C4-2B (cell line): ENCODE measurements around the gene HYAL2.
"Not testable (repeated sequence)": the region's sequence is repeated elsewhere in the genome, so short reads cannot be mapped to it uniquely, and the experiment has no call there.

ENCODE experiments used
- H3K27ac ChIP-seq: fragments of 450-650 bp; 2 replicates; pipeline ENCODE4 v1.5.1; 2017
- ZFX ChIP-seq: fragments of 450-650 bp; IDR thresholded peaks from 2 replicates; pipeline ENCODE4 v1.6.1; 2017
- TF ChIP-seq, protein P1 (sequence below): fragments of 450-650 bp; conservative IDR thresholded peaks from 2 replicates; pipeline ENCODE4 v1.5.1; 2017; ENCODE audit warnings: mild to moderate bottlenecking

The HYAL2 gene

DNA sequence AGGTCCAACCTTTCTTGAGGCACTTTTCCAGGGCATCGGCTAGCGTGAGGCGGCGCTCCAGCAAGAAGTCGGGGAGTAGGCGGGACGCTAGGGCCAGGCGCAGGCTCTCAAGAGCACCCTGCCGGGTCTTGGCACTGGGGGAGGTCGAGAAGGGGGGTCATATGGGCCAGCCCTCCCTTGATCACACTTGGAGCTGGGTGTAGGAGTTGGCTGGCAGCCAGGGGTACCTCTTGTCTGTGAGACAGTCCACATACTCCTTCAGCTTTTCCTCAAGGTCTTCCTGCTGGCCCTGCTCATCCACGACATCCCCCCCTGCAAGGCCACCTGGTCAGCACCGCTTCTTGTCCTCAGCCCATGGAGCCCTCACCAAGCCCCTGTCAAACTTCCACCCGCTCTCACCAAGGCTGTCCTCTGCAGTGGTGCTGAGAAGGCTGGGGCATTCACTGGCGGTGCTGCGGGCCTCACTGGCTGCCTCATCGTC lies 32.3 kb downstream of the HYAL2 start:
- peak overlapping the region; percentile 99 for H3K27ac ChIP-seq
- TF ChIP-seq ZFX = no peak
- TF ChIP-seq, protein P1, sequence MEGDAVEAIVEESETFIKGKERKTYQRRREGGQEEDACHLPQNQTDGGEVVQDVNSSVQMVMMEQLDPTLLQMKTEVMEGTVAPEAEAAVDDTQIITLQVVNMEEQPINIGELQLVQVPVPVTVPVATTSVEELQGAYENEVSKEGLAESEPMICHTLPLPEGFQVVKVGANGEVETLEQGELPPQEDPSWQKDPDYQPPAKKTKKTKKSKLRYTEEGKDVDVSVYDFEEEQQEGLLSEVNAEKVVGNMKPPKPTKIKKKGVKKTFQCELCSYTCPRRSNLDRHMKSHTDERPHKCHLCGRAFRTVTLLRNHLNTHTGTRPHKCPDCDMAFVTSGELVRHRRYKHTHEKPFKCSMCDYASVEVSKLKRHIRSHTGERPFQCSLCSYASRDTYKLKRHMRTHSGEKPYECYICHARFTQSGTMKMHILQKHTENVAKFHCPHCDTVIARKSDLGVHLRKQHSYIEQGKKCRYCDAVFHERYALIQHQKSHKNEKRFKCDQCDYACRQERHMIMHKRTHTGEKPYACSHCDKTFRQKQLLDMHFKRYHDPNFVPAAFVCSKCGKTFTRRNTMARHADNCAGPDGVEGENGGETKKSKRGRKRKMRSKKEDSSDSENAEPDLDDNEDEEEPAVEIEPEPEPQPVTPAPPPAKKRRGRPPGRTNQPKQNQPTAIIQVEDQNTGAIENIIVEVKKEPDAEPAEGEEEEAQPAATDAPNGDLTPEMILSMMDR = no peak

DNA sequence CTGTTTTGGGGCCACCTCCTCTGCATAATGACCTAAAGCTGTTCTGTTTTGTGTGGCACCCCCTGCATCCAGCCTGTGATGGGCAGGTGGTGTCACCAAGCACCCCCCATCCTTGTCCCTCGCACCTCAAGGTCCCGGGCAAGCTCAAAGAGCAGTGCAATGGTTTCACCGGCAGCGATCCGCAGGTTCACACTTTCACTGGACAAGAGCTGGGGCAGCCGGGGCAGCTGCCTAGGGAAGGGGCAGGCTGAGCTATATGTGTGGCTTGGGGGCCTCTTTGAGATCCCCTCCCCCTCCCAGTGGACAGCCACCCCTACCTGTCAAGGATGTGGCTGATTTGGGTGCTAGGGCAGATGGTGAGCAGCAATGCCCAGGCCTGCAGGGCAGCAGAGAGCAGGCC lies 33.4 kb downstream of the HYAL2 start:
- TF ChIP-seq ZFX = no peak
- TF ChIP-seq, protein P1 = no peak
- H3K27ac ChIP-seq = peak overlapping the region; percentile 99

DNA sequence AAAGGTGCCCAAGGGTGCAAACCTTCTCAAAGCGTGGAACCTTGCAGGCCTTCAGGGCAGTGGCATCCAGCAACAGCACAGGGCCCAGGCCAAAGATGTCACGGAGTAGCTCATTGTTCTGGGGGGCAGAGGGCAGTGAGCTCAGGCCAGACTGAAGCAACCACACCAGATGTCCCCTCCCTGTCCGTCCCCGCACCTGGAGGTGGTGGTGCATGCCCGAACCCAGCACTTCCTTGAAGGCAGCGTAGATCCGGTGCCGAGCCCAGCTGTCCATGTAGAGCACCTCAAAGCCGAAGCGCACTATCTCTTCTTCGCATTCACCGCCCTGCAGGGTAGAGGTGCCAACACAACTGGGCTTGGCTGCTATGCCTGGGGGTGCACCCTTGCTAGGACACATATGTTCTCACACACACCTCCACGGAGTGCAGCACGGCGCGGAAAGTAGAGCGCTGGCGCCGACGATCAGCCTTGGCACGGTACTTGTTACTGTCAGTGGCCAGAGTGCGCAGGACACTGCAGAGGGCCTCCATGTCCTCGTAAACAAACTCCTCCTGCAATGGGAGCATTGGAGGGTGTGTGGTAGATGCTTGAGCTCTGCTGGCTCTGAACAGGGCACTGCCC lies 34.0 kb downstream of the HYAL2 start:
- H3K27ac ChIP-seq = no peak overlapping the region
- TF ChIP-seq ZFX = no peak
- TF ChIP-seq, protein P1 = no peak

DNA sequence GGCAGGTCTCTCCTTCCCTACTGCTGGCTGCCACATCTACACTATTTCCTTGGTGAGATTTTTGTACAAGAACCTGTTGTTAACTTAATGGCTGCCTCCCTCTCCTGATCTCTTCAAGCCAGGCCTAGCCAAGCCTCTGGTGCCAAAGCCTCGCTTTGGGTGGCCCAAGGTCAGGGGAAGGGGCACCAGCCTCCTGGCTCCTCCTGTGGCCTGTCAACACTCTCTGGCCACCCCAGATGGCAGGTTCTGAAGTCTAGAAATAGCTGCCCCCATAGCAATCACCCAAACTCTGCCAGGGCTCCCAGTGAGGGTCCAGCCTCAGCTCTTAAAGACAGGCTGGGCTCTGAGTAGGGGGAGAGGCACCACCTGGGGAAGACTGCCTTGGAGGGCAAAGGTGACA lies 35.3 kb downstream of the HYAL2 start:
- TF ChIP-seq ZFX = no peak
- TF ChIP-seq, protein P1 = no peak
- no peak overlapping the region for H3K27ac ChIP-seq

DNA sequence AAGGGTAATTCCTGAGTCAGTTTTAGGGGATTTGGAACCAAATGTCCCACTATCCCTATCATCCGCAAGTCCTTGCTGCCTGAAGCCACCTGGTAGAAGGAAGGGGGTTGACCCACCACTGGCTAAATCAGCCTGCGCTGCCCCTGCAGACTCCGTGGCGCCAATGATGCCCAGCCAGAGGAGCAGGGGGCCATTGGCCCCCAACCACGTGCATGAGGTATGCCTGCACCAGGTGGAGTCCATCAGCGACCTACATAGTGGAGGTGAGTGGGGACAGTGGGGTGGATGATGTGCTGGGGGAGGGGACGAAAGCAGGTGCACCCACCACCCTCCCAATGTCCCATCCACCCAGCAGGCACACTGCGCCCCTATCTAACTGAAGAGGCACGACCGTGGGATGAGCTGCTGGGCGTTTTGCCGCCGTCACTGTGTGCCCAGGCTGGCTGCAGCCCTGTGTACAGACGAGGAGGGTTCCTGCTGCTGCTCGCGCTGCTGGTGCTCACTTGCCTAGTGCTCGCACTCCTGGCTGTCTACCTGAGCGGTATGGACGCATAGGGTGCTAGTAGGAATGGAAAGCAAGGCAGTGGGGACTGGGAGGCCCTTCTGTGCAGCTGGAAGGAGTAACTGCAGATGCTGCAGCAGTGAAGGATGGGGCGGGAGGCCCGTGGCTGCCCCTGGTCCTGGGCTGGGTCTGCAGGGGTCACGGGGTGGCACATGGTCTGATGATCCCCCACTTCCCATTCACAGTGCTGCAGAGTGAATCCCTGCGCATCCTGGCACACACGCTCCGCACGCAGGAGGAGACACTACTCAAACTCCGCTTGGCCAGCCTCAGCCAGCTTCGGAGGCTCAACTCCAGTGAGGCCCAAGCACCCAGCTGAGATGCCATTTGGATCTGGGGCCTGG lies 36.0 kb downstream of the HYAL2 start:
- no peak overlapping the region for H3K27ac ChIP-seq
- TF ChIP-seq, protein P1 = no peak
- no peak for TF ChIP-seq ZFX

DNA sequence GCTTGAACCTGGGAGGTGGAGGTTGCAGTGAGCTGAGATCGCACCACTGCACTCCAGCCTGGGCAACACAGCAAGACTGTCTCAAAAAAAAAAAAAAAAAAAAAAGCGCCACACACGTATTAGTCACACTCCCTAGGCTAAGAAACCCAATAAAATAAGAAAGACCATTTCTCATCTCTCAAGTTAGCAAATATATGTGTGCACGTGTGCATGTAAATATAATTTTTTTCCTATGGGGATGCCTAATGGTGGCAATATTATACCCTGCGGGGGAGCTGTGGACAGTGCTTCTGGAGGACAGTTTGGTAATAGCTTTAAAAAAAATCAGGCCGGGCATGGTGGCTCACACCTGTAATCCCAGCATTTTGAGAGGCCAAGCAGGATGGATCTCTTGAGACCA lies 38.4 kb downstream of the HYAL2 start:
- H3K27ac ChIP-seq = not testable (repeated sequence)

DNA sequence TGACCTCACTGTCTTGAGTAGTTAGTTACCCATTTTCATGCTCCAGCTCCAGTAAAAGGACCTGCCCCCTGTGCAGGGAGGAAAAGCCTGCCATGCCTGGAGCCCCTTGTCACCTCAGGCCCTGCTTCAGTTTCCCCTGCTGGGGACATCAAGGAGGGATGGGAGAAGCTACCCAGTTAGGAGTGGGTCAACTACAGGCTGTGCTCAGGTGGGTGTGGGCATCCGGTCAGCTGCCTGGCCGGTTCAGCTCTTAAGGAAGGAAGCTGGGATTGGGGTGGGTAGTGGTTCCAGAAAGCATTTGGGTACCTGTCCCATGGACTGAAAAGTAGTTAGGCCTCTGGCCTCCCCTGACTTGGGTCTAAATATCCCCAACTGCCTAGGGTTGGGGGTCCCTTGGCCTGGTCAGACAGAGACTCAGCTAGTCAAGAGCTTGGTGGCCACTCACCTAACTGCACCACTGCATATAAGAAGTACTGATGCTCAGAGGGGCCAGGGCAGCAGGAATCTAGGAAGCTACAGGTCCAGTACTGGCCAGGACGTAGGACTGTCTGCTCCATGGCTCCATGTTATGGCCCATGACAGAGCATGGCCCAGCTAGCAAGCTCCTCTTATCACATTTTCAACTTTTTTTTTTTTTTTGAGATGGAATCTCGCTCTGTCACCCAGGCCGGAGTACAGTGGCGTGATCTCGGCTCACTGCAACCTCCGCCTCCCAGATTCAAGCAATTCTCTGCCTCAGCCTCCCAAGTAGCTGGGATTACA lies 43.1 kb downstream of the HYAL2 start:
- TF ChIP-seq, protein P1 = no peak
- no peak for TF ChIP-seq ZFX
- no peak overlapping the region for H3K27ac ChIP-seq
